Osteocyte (in vitro differentiated cells): ENCODE measurements around the gene ARSB. TPM values are rescaled to one million over a fixed set of nuclear protein-coding genes. Genes with fewer than 3 reads are reported as not detected.

Source experiments
- DNase-seq: peaks from one replicate; pipeline ENCODE4 v3.0.0; 2021; ENCODE audit warnings: mixed read lengths; ENCODE audit not compliant: unreplicated experiment; ENCODE audit errors: extremely low spot score
- H3K27ac Mint-ChIP-seq: one replicate; pipeline ENCODE4 v1.8.0; 2021; ENCODE audit warnings: mild to moderate bottlenecking, mixed read lengths; ENCODE audit not compliant: unreplicated experiment
- H3K27me3 Mint-ChIP-seq: one replicate; pipeline ENCODE4 v1.8.0; 2021; ENCODE audit warnings: mixed read lengths; ENCODE audit not compliant: unreplicated experiment
- H3K36me3 Mint-ChIP-seq: one replicate; pipeline ENCODE4 v1.8.0; 2021; ENCODE audit warnings: mixed read lengths; ENCODE audit not compliant: unreplicated experiment
- H3K4me1 Mint-ChIP-seq: one replicate; pipeline ENCODE4 v1.8.0; 2021; ENCODE audit warnings: mixed read lengths; ENCODE audit not compliant: unreplicated experiment
- H3K4me3 Mint-ChIP-seq: one replicate; pipeline ENCODE4 v1.8.0; 2021; ENCODE audit warnings: mild to moderate bottlenecking, moderate library complexity, mixed read lengths; ENCODE audit not compliant: unreplicated experiment
- H3K9me3 Mint-ChIP-seq: one replicate; pipeline ENCODE4 v1.8.0; 2021; ENCODE audit warnings: mixed read lengths; ENCODE audit not compliant: unreplicated experiment
- total RNA-seq: library from RNA; stranded (reverse); gene quantifications from 2 replicates; pipeline ENCODE4 v1.2.1, GENCODE V29; 2021
- TF ChIP-seq, protein P1 (sequence below): fragments of 200-600 bp; sonication (generic); IDR thresholded peaks from 2 replicates; pipeline ENCODE4 v1.5.0; 2021; ENCODE audit warnings: antibody characterized with exemption, mild to moderate bottlenecking, moderate library complexity

Gene ARSB
- total RNA-seq, 1 donor from 2014 or later, result 34.9 TPM

DNA sequence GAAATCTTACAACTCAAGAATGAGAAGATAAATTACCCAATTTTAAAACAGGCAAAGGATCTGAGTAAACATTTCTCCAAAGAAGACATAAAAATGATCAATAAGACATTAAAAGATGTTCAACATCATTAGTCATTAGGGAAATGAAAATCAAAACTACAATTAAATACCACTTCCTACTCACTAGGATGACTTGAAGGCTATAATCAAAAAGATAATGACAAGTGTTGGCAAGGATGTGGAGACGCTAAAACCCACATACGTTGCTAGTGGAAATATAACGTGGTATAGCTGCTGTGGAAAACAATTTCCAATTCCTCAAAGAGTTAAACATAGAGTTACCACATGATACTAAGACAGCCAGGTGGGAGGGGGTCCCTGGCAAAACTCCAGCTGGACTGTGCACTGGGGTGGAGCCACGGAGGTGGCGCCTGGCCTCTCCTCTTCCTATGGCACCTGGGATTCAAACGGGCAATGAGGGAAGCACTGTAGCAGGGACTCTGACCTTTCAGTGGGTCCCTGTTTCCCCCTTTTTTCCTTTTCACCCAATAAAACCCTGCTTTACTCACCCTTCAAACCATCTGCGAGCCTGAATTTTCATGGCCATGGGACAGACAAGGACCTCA lies 5.9 kb downstream of the ARSB start:
- Mint-ChIP-seq H3K9me3 (no peaks in the 10 kb centered on the region), H3K27ac (no peak overlapping the region)

DNA sequence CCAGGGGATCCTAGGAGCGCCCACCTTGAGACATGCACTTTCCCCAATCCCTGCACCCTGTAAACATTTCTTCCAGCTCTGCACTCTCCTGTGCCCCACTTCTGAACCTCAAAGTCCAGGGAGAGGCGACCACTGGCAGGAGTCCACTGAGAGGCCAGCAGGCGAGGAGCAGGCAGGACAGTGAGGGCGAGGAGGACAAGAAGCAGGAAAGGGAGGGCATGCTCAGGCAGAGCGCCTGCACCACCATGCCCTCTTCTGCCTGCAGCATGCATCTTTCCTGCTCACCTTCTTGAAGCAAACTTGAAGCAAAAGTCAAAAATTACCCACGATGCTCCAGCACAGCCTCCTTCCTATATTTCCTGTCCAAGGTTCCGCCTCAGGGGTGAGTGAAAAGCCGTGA lies 10.1 kb downstream of the ARSB start:
- Mint-ChIP-seq H3K27ac (no peak overlapping the region), H3K36me3 (no peaks in the 10 kb centered on the region), H3K4me3 (no peak overlapping the region), H3K4me1 (peaks cover 14% of the 10 kb centered on the region), H3K27me3 (no peaks in the 10 kb centered on the region), H3K9me3 (no peaks in the 10 kb centered on the region)
- DNase-seq, result no peak
- TF ChIP-seq, protein P1, sequence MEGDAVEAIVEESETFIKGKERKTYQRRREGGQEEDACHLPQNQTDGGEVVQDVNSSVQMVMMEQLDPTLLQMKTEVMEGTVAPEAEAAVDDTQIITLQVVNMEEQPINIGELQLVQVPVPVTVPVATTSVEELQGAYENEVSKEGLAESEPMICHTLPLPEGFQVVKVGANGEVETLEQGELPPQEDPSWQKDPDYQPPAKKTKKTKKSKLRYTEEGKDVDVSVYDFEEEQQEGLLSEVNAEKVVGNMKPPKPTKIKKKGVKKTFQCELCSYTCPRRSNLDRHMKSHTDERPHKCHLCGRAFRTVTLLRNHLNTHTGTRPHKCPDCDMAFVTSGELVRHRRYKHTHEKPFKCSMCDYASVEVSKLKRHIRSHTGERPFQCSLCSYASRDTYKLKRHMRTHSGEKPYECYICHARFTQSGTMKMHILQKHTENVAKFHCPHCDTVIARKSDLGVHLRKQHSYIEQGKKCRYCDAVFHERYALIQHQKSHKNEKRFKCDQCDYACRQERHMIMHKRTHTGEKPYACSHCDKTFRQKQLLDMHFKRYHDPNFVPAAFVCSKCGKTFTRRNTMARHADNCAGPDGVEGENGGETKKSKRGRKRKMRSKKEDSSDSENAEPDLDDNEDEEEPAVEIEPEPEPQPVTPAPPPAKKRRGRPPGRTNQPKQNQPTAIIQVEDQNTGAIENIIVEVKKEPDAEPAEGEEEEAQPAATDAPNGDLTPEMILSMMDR, result no peak

More for the DNA sequence above, 5.9 kb downstream of the ARSB start:
- Mint-ChIP-seq H3K4me1 (peaks cover 21% of the 10 kb centered on the region), H3K36me3 (no peaks in the 10 kb centered on the region), H3K4me3 (no peak overlapping the region), H3K27me3 (no peaks in the 10 kb centered on the region)
- TF ChIP-seq, protein P1, result no peak
- no peak for DNase-seq

DNA sequence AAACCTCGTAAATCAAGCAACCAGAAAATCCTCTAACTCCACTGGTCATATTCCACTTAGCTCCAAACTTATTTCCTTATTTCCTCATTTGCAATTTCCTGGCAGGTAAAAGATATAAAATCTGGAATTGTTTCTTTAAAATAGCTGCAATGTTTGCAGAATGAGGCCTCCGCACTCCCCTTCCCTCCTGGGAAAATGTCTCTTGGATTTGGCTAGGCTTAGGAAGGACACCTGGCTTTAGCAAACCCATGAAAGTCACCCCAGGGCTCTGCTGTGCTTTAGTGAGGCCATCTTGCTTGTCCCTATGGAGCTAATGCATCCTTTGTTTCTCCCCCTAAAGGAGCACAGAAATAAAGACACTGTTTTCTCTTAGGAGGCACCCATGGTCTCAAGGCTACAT lies 10.5 kb downstream of the ARSB start:
- TF ChIP-seq, protein P1, result no peak
- no peaks in the 10 kb centered on the region for H3K9me3 Mint-ChIP-seq
- H3K27ac Mint-ChIP-seq, result no peak overlapping the region
- no peaks in the 10 kb centered on the region for H3K27me3 Mint-ChIP-seq
- peaks cover 14% of the 10 kb centered on the region for H3K4me1 Mint-ChIP-seq
- DNase-seq, result no peak
- H3K36me3 Mint-ChIP-seq, result no peaks in the 10 kb centered on the region
- no peak overlapping the region for H3K4me3 Mint-ChIP-seq

DNA sequence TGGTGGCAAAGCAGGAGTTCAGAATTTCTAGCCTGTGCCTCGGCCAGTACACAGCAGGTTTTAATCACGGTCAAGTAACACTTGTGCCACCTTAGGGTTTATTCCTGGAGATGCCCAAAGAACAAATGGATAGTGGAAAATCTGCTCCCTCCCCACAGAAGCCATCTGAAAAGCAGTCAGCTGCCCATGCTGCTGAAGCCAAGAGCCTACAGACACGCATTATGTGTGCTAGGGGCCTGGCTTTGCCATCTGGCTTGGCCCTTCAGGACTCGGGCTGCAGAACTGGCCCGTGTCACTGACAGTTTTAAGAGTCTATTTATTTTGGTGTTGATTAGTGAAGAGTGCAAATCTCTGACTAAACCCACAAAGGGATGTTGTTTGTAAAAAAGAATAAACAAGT lies 11.1 kb downstream of the ARSB start:
- H3K27ac Mint-ChIP-seq, result no peak overlapping the region
- H3K36me3 Mint-ChIP-seq, result no peaks in the 10 kb centered on the region
- no peaks in the 10 kb centered on the region for H3K27me3 Mint-ChIP-seq

DNA sequence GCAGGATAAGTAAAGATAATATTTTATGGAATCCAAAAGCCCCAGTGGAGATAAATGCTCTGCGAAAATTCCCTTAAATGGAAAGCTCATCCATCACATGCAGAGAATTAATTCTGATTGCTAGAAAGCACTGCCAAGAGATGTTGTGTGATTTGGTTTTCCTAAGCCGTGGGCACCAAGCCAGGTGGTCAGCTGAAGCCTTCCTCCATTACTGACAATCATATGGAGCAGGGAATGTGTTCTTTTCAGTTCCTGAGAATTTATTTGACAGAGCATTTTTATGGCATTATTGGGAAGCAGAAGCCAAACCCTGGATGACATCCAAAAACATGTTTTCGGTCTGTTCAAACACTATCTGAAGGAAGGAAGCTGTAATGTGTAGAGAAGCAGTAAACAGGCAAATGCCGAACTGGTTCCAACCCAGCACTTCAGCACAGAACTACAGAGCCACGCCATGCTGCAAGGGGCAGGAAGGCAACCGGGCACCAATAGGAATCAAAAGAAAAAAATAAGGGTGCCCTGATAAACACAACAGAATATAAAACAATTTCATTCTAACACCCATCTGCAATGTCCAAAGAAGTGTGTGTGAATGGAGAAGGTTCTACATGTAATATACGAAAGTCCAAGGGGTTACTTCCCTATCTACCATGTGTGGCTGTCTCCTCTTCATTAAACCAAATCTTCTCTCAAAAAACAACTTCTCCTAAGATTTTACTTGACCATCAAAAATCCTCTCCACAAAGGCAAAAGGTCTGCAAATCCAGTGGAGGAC lies 12.3 kb downstream of the ARSB start:
- Mint-ChIP-seq H3K27ac (peak overlapping the region; percentile 52), H3K27me3 (no peaks in the 10 kb centered on the region), H3K36me3 (no peaks in the 10 kb centered on the region), H3K9me3 (no peaks in the 10 kb centered on the region), H3K4me1 (peaks cover 14% of the 10 kb centered on the region), H3K4me3 (no peak overlapping the region)
- no peak for DNase-seq
- TF ChIP-seq, protein P1, result no peak

More for the DNA sequence above, 11.1 kb downstream of the ARSB start:
- Mint-ChIP-seq H3K4me1 (peaks cover 14% of the 10 kb centered on the region), H3K4me3 (no peak overlapping the region), H3K9me3 (no peaks in the 10 kb centered on the region)
- DNase-seq, result no peak
- TF ChIP-seq, protein P1, result no peak
